HG03108 (cell line): ENCODE measurements around the gene COTL1.

Experiments
- ATAC-seq: cut with Tn5 transposase; IDR thresholded peaks from one replicate; pipeline ENCODE4 v1.9.1; 2021; ENCODE audit warnings: moderate library complexity; ENCODE audit not compliant: unreplicated experiment

COTL1 gene

GRCh38 chr16:84555418-84556196 lies 62.3 kb downstream of the COTL1 start:
- ATAC-seq = no peak

GRCh38 chr16:84554627-84555328 lies 63.1 kb downstream of the COTL1 start:
- ATAC-seq = no peak

- no peak for ATAC-seq
Observed at GRCh38 chr16:84553873-84554399, 63.9 kb downstream of the COTL1 start.

GRCh38 chr16:84552135-84552534 lies 65.7 kb downstream of the COTL1 start:
- no peak for ATAC-seq

GRCh38 chr16:84550096-84550495 lies 67.8 kb downstream of the COTL1 start:
- no peak for ATAC-seq

- ATAC-seq = no peak
Observed at GRCh38 chr16:84548971-84549844, 68.7 kb downstream of the COTL1 start.

GRCh38 chr16:84548508-84548907 lies 69.4 kb downstream of the COTL1 start:
- ATAC-seq = no peak

GRCh38 chr16:84547546-84548061 lies 70.3 kb downstream of the COTL1 start:
- no peak for ATAC-seq

GRCh38 chr16:84546669-84547545 lies 71.0 kb downstream of the COTL1 start:
- ATAC-seq = no peak

GRCh38 chr16:84545114-84545737 lies 72.7 kb downstream of the COTL1 start:
- no peak for ATAC-seq

GRCh38 chr16:84544031-84544773 lies 73.7 kb downstream of the COTL1 start:
- no peak for ATAC-seq

GRCh38 chr16:84543253-84543652 lies 74.6 kb downstream of the COTL1 start:
- ATAC-seq = no peak

GRCh38 chr16:84541999-84542817 lies 75.7 kb downstream of the COTL1 start:
- ATAC-seq = no peak

- ATAC-seq = no peak
Observed at GRCh38 chr16:84540194-84540593, 77.7 kb downstream of the COTL1 start.

- no peak for ATAC-seq
Observed at GRCh38 chr16:84538222-84538840, 79.5 kb downstream of the COTL1 start.

- ATAC-seq = no peak
Observed at GRCh38 chr16:84537491-84538151, 80.3 kb downstream of the COTL1 start.

GRCh38 chr16:84535851-84536250 lies 82.0 kb downstream of the COTL1 start:
- ATAC-seq = no peak
